CD4-positive, alpha-beta T cell (primary cell): ENCODE measurements around the gene PRTG. TPM values are rescaled to one million over a fixed set of nuclear protein-coding genes. Genes with fewer than 3 reads are reported as not detected.

Experiments used
- ATAC-seq: fragments of 200-7000 bp; cut with Tn5 transposase; one replicate; pipeline ENCODE4 v1.10.0; 2022; ENCODE audit warnings: mild to moderate bottlenecking; ENCODE audit not compliant: poor library complexity
- CTCF ChIA-PET: fragments of 350-600 bp; sonication (Branson Sonifier 250); formaldehyde crosslinking; loops from one replicate; lab custom pipeline; 2021; ENCODE audit warnings: antibody characterized with exemption, inconsistent platforms; lab: Charles Lee
- POLR2A ChIA-PET: fragments of 350-600 bp; sonication (Branson Sonifier 250); formaldehyde crosslinking; loops from one replicate; lab custom pipeline; 2021; ENCODE audit warnings: antibody characterized with exemption, inconsistent platforms; lab: Charles Lee
- DNase-seq, 14 experiments: peaks; one replicate each; pipeline ENCODE4 v3.0.0-alpha.2; 2013 to 2020; ENCODE audit warnings: mixed read lengths in 2 of 14
- H3K27ac ChIP-seq, 2 donors: one replicate each; pipeline versions ENCODE4 v1.5.1 to v1.7.0; 2013; ENCODE audit warnings: low read length in 2 of 2, low read depth in 1 of 2, mild to moderate bottlenecking in 1 of 2
- H3K27me3 ChIP-seq, 2 experiments: 1 replicate in 1 of 2; 2 replicates in 1 of 2; pipeline versions ENCODE4 v1.6.1 to v1.7.0; 2013; ENCODE audit warnings: low read length in 2 of 2, control low read depth in 1 of 2, mild to moderate bottlenecking in 1 of 2, moderate library complexity in 1 of 2; ENCODE audit not compliant: insufficient read depth in 2 of 2, control insufficient read depth in 1 of 2
- H3K36me3 ChIP-seq: one replicate; pipeline ENCODE4 v1.6.1; 2013; ENCODE audit warnings: low read length, control low read depth; ENCODE audit not compliant: insufficient read depth
- H3K4me1 ChIP-seq: one replicate; pipeline ENCODE4 v1.6.1; 2013; ENCODE audit warnings: low read length, control low read depth; ENCODE audit not compliant: insufficient read depth
- H3K4me3 ChIP-seq: one replicate; pipeline ENCODE4 v1.5.1; 2013; ENCODE audit warnings: mild to moderate bottlenecking, low read length, moderate library complexity
- H3K9me3 ChIP-seq, 2 experiments: 1 replicate in 1 of 2; 2 replicates in 1 of 2; pipeline versions ENCODE4 v1.6.1 to v1.7.0; 2013; ENCODE audit warnings: low read length in 2 of 2, mild to moderate bottlenecking in 2 of 2, control low read depth in 1 of 2, moderate library complexity in 1 of 2; ENCODE audit not compliant: control insufficient read depth in 1 of 2, insufficient read depth in 1 of 2
- H3K27ac Mint-ChIP-seq: one replicate; pipeline ENCODE4 v1.8.0; 2020; ENCODE audit warnings: mixed read lengths
- H3K27me3 Mint-ChIP-seq: one replicate; pipeline ENCODE4 v1.8.0; 2021; ENCODE audit warnings: mixed read lengths
- H3K36me3 Mint-ChIP-seq: one replicate; pipeline ENCODE4 v1.8.0; 2021; ENCODE audit warnings: low read depth, mixed read lengths
- H3K4me1 Mint-ChIP-seq: one replicate; pipeline ENCODE4 v1.8.0; 2021; ENCODE audit warnings: low read depth, mixed read lengths
- H3K4me3 Mint-ChIP-seq: one replicate; pipeline ENCODE4 v1.8.0; 2020; ENCODE audit warnings: mild to moderate bottlenecking, mixed read lengths
- H3K9me3 Mint-ChIP-seq: one replicate; pipeline ENCODE4 v1.8.0; 2020; ENCODE audit warnings: mixed read lengths
- CTCF ChIP-seq: fragments of 200-600 bp; IDR thresholded peaks from one replicate; pipeline ENCODE4 v1.8.0; 2022; ENCODE audit warnings: antibody characterized with exemption, mild to moderate bottlenecking
- intact Hi-C, 2 experiments: fragments of 100-400 bp; cut with DNase I in 1 of 2; cut with micrococcal nuclease in 1 of 2; formaldehyde crosslinking; loops; one replicate each; pipeline versions ENCODE4 v1.15.1 to v1.9.0; 2023 to 2025; cut with DNase I, micrococcal nuclease
- total RNA-seq, 174 experiments: library from RNA in 2 of 174; stranded (reverse) in 2 of 174; gene quantifications; one replicate each; pipeline ENCODE4 v1.2.3 and lab custom pipeline; 2021 to 2026

The PRTG gene
- total RNA-seq, 2 experiments from 2014 or later: not detected

- Mint-ChIP-seq H3K4me1 (no peaks in the 10 kb centered on the region), H3K4me3 (no peak overlapping the region), H3K27ac (no peak overlapping the region), H3K36me3 (no peaks in the 10 kb centered on the region), H3K9me3 (no peaks in the 10 kb centered on the region), H3K27me3 (peaks cover 12% of the 10 kb centered on the region)
- no peaks in the 10 kb centered on the region for H3K4me1 ChIP-seq
- intact Hi-C loops: no loop called here
- CTCF ChIA-PET: no interaction called here
- no peak for TF ChIP-seq CTCF
- DNase-seq (no peak), ATAC-seq (no peak)
- no peaks in the 10 kb centered on the region for H3K9me3 ChIP-seq
- no peaks in the 10 kb centered on the region for H3K36me3 ChIP-seq
- no peak overlapping the region for H3K27ac ChIP-seq
- peaks cover 0 to 14% of the 10 kb centered on the region in 2 experiments for H3K27me3 ChIP-seq
- no peak overlapping the region for H3K4me3 ChIP-seq
- POLR2A ChIA-PET: no interaction called here
These were observed 32.7 kb downstream of the PRTG start for GRCh38 chr15:55710286-55710685.

- Mint-ChIP-seq H3K36me3 (no peaks in the 10 kb centered on the region), H3K4me1 (no peaks in the 10 kb centered on the region), H3K4me3 (no peak overlapping the region), H3K9me3 (no peaks in the 10 kb centered on the region), H3K27me3 (peaks cover 12% of the 10 kb centered on the region), H3K27ac (no peak overlapping the region)
- H3K4me3 ChIP-seq: no peak overlapping the region
- intact Hi-C loops: no loop called here
- H3K27ac ChIP-seq: no peak overlapping the region
- ATAC-seq: no peak
- H3K27me3 ChIP-seq: peaks cover 0 to 12% of the 10 kb centered on the region in 2 experiments
- no peaks in the 10 kb centered on the region for H3K9me3 ChIP-seq
- ChIA-PET POLR2A (no interaction called here), CTCF (no interaction called here)
- no peaks in the 10 kb centered on the region for H3K4me1 ChIP-seq
- no peak for TF ChIP-seq CTCF
- DNase-seq: no peak
- no peaks in the 10 kb centered on the region for H3K36me3 ChIP-seq
These were observed 33.5 kb downstream of the PRTG start for GRCh38 chr15:55709458-55709857.

GRCh38 chr15:55708720-55709119 is 34.2 kb downstream of the PRTG start:
- Histone ChIP-seq H3K4me1 (no peaks in the 10 kb centered on the region), H3K27ac (no peak overlapping the region), H3K4me3 (no peak overlapping the region), H3K9me3 (no peaks in the 10 kb centered on the region), H3K27me3 (peaks cover 0 to 7% of the 10 kb centered on the region in 2 experiments), H3K36me3 (no peaks in the 10 kb centered on the region)
- POLR2A ChIA-PET: no interaction called here
- DNase-seq (no peak), ATAC-seq (no peak)
- no peak overlapping the region for H3K4me3 Mint-ChIP-seq
- no peaks in the 10 kb centered on the region for H3K4me1 Mint-ChIP-seq
- CTCF ChIA-PET: no interaction called here
- no peak for TF ChIP-seq CTCF
- intact Hi-C loops: no loop called here
- H3K27ac Mint-ChIP-seq: no peak overlapping the region
- peaks cover 12% of the 10 kb centered on the region for H3K27me3 Mint-ChIP-seq
- H3K36me3 Mint-ChIP-seq: no peaks in the 10 kb centered on the region
- H3K9me3 Mint-ChIP-seq: no peaks in the 10 kb centered on the region
